HuH-7 (cell line): ENCODE results near the gene KCNH1.

Experiments used
- DNase-seq: peaks from one replicate; pipeline ENCODE4 v3.0.0; 2011; ENCODE audit warnings: low spot score

KCNH1 gene

GRCh38 chr1:210917560-210918169 lies 216.3 kb downstream of the KCNH1 start:
- DNase-seq, result no peak

- DNase-seq, result no peak
These were observed 217.4 kb downstream of the KCNH1 start for GRCh38 chr1:210916548-210916947.

GRCh38 chr1:210915890-210916507 lies 217.9 kb downstream of the KCNH1 start:
- DNase-seq, result no peak

- DNase-seq, result no peak
These were observed 221.2 kb downstream of the KCNH1 start for GRCh38 chr1:210912752-210913151.

- DNase-seq, result no peak
These were observed 223.8 kb downstream of the KCNH1 start for GRCh38 chr1:210910020-210910575.

- DNase-seq, result no peak
These were observed 225.2 kb downstream of the KCNH1 start for GRCh38 chr1:210908791-210909190.

GRCh38 chr1:210908257-210908656 lies 225.7 kb downstream of the KCNH1 start:
- no peak for DNase-seq

- DNase-seq, result no peak
These were observed 226.6 kb downstream of the KCNH1 start for GRCh38 chr1:210907251-210907805.

GRCh38 chr1:210905944-210906453 lies 227.9 kb downstream of the KCNH1 start:
- DNase-seq, result no peak

GRCh38 chr1:210905365-210905904 lies 228.5 kb downstream of the KCNH1 start:
- no peak for DNase-seq

GRCh38 chr1:210901981-210902770 lies 231.8 kb downstream of the KCNH1 start:
- DNase-seq, result no peak

- DNase-seq, result no peak
These were observed 233.1 kb downstream of the KCNH1 start for GRCh38 chr1:210900820-210901219.

- no peak for DNase-seq
These were observed 233.9 kb downstream of the KCNH1 start for GRCh38 chr1:210900079-210900478.

- no peak for DNase-seq
These were observed 234.3 kb downstream of the KCNH1 start for GRCh38 chr1:210899676-210900075.

- no peak for DNase-seq
These were observed 235.5 kb downstream of the KCNH1 start for GRCh38 chr1:210898473-210898872.

- DNase-seq, result no peak
These were observed 250.1 kb downstream of the KCNH1 start for GRCh38 chr1:210883821-210884220.

GRCh38 chr1:210882414-210883221 lies 251.3 kb downstream of the KCNH1 start:
- DNase-seq, result no peak

GRCh38 chr1:210878564-210878963 lies 255.4 kb downstream of the KCNH1 start:
- DNase-seq, result no peak

GRCh38 chr1:210876275-210876674 lies 257.7 kb downstream of the KCNH1 start:
- no peak for DNase-seq

GRCh38 chr1:210866532-210866931 lies 267.4 kb downstream of the KCNH1 start:
- no peak for DNase-seq

GRCh38 chr1:210857705-210858104 lies 276.2 kb downstream of the KCNH1 start:
- no peak for DNase-seq
